Neural cell (in vitro differentiated cells): ENCODE measurements around the gene GPR143.

Experiments used
- CTCF ChIP-seq: fragments of 450-650 bp; IDR thresholded peaks from 2 replicates; pipeline ENCODE4 v1.5.1; 2014; ENCODE audit warnings: antibody characterized with exemption, mild to moderate bottlenecking, moderate library complexity; ENCODE audit not compliant: poor library complexity, severe bottlenecking
- EP300 ChIP-seq: fragments of 450-650 bp; conservative IDR thresholded peaks from 2 replicates; pipeline ENCODE4 v1.6.1; 2014; ENCODE audit warnings: antibody characterized with exemption, mild to moderate bottlenecking, moderate library complexity; ENCODE audit not compliant: poor library complexity, severe bottlenecking
- EZH2 ChIP-seq: fragments of 200-600, 300-800 bp; shearing (Covaris generic), sonication (generic); IDR thresholded peaks from 2 replicates; pipeline ENCODE4 v1.6.1; 2014; ENCODE audit warnings: antibody characterized with exemption, low read length, borderline replicate concordance, mild to moderate bottlenecking; ENCODE audit not compliant: insufficient read depth, poor library complexity, severe bottlenecking
- MXI1 ChIP-seq: fragments of 450-650 bp; conservative IDR thresholded peaks from 2 replicates; pipeline ENCODE4 v1.6.1; 2014; ENCODE audit warnings: antibody characterized with exemption, mild to moderate bottlenecking; ENCODE audit not compliant: poor library complexity, severe bottlenecking
- POLR2AphosphoS5 ChIP-seq: IDR thresholded peaks from 2 replicates; pipeline ENCODE4 v1.6.1; 2012
- RAD21 ChIP-seq: fragments of 450-650 bp; conservative IDR thresholded peaks from 2 replicates; pipeline ENCODE4 v1.6.1; 2014; ENCODE audit warnings: antibody characterized with exemption, mild to moderate bottlenecking, moderate library complexity
- SMC3 ChIP-seq: fragments of 450-650 bp; conservative IDR thresholded peaks from 2 replicates; pipeline ENCODE4 v1.6.1; 2014; ENCODE audit warnings: antibody characterized with exemption, mild to moderate bottlenecking, moderate library complexity; ENCODE audit not compliant: poor library complexity

- TF ChIP-seq CTCF (no peak), EP300 (no peak), POLR2AphosphoS5 (no peak), RAD21 (no peak), MXI1 (no peak), SMC3 (no peak), EZH2 (no peak)
Observed at GRCh38 chrX:9788911-9789310, 23.3 kb upstream of the GPR143 start.
